NCI-H2107 treated with DMSO at 0.1 percent for 48 hours (cell line): ENCODE measurements around the gene ST3GAL3.
"Not testable (repeated sequence)": the region's sequence is repeated elsewhere in the genome, so short reads cannot be mapped to it uniquely, and the experiment has no call there.

Source experiments
- DNase-seq: peaks from one replicate; lab custom pipeline; 2025; ENCODE audit not compliant: unreplicated experiment; lab: John Stamatoyannopoulos, UW

The ST3GAL3 gene

DNA sequence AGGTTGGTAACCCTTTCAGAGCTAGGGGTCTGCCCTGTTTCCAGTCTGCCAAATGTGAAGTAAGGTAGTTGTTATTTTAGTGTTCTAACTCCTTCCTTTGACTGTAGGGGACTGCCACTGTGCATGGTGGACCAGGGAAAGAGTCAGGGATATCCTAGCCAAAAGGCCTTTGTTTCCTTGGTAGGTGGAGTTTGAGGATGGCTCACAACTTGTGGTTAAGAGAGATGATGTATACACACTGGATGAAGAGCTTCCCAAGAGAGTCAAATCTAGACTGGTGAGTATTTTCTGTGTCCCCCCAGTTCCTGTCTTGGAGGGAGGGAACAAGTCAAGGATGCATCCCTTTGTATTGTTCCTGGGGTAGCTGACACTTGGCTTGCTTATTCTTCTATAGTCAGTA, 3.5 kb upstream of the ST3GAL3 start:
- DNase-seq, result no peak

DNA sequence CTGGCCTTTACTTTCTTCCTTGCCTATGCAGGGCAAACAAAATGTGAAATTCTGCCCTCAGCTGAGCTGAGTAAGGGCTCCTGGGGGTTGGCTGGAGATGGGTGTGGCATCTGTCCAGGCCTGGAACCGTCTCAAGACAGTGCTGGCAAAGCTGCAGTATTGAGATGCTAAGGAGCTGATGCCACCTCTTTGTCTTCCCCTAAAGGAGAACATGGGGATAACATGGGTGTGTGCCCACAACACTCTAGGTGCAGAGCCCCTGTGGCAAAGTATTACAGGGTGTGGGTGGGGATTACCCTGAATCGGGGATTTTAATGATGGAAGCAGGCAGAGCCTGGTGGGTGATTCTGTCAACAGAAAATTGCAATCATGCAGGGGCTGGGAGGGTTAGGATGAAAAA, 2.5 kb upstream of the ST3GAL3 start:
- no peak for DNase-seq

DNA sequence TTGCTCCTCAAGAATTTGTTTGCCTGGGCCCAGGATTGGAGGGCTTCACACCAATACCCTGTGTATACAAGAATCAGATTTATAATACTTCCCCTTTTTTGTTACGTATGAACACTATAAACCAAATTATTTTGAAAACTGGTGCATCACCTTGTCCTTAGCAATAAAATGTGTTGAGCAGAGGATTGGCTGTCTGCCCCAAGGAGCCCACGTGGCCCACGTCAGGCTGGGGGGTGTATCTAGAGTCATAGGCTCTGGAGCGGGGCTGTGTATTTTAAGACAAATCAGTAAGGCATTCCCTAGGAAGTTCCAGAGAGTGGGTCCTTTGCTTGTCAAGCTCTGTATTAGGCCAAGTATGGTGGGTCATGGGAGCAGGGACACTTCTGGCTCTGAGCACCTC, 2.0 kb upstream of the ST3GAL3 start:
- no peak for DNase-seq

GRCh38 chr1:43705982-43706597, 1.2 kb upstream of the ST3GAL3 start:
- DNase-seq, result peak; percentile 22

DNA sequence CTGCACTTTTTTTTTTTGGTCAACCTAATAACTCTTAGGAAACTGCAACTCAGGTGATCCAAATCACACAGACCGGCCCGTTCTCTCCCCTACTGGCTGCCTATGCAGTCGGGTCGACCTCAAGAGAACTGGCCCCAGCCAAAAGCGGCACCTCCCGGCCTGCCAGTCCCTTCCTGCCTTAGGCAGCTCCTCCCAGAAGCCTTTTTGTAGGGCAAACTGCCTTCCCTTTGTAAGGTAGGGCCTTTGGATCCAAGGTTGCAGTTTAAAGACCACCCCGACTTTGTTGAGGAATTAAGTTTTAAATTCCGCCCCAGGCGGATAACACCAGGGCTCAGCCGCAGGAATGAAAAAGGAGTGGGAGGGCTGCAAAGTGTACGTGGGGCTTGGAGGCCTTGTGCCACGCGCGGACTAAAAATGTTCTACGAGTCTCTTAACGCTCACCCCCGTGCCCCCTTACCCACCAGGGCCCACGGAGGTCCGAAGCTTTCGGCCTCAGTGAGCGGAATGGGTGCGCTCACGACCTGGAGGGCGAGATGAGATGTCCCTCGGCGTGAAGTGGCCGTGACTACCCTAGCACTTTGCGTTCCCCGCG, 642 bp upstream of the ST3GAL3 start:
- DNase-seq, result no peak

DNA sequence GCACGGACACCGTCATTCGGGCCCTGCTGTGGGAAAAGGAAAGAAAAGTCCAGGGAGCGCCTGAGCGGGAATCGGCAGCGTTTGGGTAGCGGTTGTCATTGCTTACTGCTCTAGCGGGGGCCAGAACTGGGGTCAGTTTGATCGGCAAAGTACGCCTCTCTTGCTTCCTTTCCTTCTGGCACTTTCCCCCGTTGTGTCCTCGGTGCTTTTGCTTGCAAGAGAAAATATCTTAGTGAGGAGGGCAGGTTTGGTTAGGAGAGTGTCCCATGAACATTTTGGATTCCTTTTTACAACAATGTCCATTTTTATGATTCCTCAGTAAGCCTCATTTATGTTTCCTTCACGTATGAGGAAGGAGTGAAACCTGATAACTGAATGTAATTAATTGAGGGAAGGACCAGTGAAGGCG, 670 bp downstream of the ST3GAL3 start:
- DNase-seq, result no peak

GRCh38 chr1:43711049-43711448, 3.7 kb downstream of the ST3GAL3 start:
- no peak for DNase-seq

- DNase-seq, result no peak
Measured at GRCh38 chr1:43711524-43712386, 4.4 kb downstream of the ST3GAL3 start.

DNA sequence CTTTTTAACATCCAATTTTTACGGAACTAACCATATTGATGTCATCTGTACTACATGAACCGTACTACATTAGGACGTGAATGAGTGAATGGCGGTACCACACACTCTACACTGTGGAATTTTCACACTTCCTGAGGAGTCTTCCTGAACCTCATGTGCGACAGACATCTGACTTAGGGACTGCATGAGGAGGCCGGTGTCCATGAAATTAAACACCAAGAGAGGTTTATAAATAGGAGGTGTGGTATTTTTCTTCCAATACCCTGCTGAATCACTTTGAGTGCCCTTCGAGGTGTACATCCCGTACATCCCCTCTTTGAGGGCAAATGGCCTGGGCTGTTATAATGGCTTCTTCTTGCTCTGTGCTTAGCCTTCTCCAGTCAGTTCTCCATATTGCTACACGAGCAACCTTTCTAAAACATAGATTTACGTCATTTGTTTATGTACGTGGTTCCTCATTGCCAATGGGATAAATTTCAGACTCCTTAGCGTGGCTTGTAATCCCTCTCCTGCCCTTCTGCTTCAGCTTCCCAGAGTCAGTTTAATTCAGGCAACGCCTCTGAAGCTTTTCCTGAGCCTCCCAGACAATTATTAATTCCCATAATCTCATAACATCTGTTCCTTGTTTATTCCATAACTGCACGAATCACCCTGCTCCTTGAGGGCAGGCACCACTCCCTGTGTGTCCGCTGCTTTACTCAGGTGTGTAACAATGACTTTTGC, 9.4 kb downstream of the ST3GAL3 start:
- no peak for DNase-seq

- DNase-seq, result no peak
Measured at GRCh38 chr1:43719063-43719462, 11.7 kb downstream of the ST3GAL3 start.

- DNase-seq, result not testable (repeated sequence)
Measured at GRCh38 chr1:43719670-43720419, 12.5 kb downstream of the ST3GAL3 start.

- DNase-seq, result no peak
Measured at GRCh38 chr1:43722810-43723209, 15.5 kb downstream of the ST3GAL3 start.

- no peak for DNase-seq
Measured at GRCh38 chr1:43729816-43730463, 22.6 kb downstream of the ST3GAL3 start.

- peak; percentile 26 for DNase-seq
Measured at GRCh38 chr1:43731867-43732531, 24.7 kb downstream of the ST3GAL3 start.

DNA sequence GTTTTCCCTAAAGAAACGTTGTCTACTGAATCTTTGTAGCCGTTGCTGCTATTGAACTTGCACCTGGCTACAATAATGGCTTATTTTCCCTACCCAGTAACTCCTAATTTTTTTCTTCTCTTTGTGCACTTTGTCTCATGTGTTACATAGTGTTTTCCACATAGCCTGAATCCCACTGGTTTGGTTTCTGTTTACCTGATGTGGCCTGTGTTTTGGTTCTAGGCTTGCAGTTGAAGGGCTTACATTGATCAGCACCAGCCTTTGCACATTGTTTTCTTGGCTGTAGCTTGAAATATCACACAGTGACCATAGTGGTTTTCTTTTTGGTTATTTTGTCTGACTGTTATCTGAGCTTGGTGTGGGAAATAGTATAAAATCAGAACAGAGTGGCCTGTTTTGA, 29.5 kb downstream of the ST3GAL3 start:
- no peak for DNase-seq

- DNase-seq, result no peak
Measured at GRCh38 chr1:43742026-43742425, 34.7 kb downstream of the ST3GAL3 start.

GRCh38 chr1:43743206-43743605, 35.9 kb downstream of the ST3GAL3 start:
- peak; percentile 97 for DNase-seq

- no peak for DNase-seq
Measured at GRCh38 chr1:43747736-43748135, 40.4 kb downstream of the ST3GAL3 start.

GRCh38 chr1:43750083-43750482, 42.7 kb downstream of the ST3GAL3 start:
- DNase-seq, result no peak

- no peak for DNase-seq
Measured at GRCh38 chr1:43753422-43753821, 46.1 kb downstream of the ST3GAL3 start.
